NB4 (cell line): ENCODE measurements around the gene MED29.

Experiments
- DNase-seq: peaks from one replicate; pipeline ENCODE4 v3.0.0; 2010; ENCODE audit warnings: low read depth
- H3K4me3 ChIP-seq: one replicate; pipeline ENCODE4 v1.5.1; 2011; ENCODE audit warnings: mild to moderate bottlenecking, low read depth, low read length, moderate library complexity
- CTCF ChIP-seq: IDR thresholded peaks from one replicate; pipeline ENCODE4 v1.5.1; 2012; ENCODE audit warnings: low read depth, low read length
- MYC ChIP-seq: IDR thresholded peaks from 2 replicates; pipeline ENCODE4 v1.6.1; 2011; ENCODE audit warnings: low read depth, low read length
- POLR2A ChIP-seq: IDR thresholded peaks from 2 replicates; pipeline ENCODE4 v1.6.1; 2011; ENCODE audit warnings: mild to moderate bottlenecking; ENCODE audit not compliant: insufficient read length; ENCODE audit errors: extremely low read depth
- TF ChIP-seq, protein P1 (sequence below): IDR thresholded peaks from 2 replicates; pipeline ENCODE4 v1.6.1; 2011; ENCODE audit warnings: low read depth, low read length

Gene MED29

GRCh38 chr19:39412867-39413271, 21.7 kb downstream of the MED29 start:
- H3K4me3 ChIP-seq: peak overlapping the region; percentile 65
- no peak for DNase-seq
- TF ChIP-seq CTCF: no peak
- TF ChIP-seq, protein P1, sequence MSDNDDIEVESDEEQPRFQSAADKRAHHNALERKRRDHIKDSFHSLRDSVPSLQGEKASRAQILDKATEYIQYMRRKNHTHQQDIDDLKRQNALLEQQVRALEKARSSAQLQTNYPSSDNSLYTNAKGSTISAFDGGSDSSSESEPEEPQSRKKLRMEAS: no peak
- TF ChIP-seq POLR2A: no peak
- no peak for TF ChIP-seq MYC

DNA sequence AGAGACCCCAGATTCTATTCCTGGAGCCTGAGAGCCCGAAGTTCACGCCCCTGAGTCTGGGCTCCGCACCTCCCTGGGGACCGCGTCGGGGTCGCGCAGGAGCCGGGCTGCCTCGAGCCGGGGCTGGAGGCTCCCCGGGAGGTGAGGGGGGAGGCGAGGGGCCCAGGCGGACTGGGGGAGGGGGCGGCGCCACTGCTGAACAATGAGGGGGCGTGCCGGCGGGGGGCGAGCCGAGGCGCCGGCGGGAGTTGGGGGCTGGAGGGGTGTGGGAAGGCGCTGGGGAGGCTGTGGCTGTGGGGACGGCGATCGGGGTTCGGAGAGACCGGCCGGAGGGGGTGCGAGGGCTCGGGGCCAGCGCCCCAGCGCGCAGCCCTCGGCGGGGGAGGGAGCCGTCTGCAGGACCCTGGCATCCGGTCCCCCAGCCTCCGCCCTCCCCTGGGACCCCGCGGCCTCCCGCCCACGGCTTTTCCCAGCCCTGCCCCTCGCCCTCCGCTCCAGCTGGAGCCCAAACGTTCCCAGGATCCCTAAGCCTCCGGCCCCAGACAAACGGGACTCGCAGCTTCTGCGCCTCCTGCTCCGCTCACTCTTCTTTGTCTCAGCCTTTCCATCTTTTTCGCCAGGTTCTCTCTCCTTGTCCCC, 22.2 kb downstream of the MED29 start:
- peak; percentile 58 for DNase-seq
- peak overlapping the region; percentile 65 for H3K4me3 ChIP-seq
- TF ChIP-seq CTCF: no peak

GRCh38 chr19:39413911-39414608, 22.9 kb downstream of the MED29 start:
- DNase-seq: no peak
- no peak overlapping the region for H3K4me3 ChIP-seq

DNA sequence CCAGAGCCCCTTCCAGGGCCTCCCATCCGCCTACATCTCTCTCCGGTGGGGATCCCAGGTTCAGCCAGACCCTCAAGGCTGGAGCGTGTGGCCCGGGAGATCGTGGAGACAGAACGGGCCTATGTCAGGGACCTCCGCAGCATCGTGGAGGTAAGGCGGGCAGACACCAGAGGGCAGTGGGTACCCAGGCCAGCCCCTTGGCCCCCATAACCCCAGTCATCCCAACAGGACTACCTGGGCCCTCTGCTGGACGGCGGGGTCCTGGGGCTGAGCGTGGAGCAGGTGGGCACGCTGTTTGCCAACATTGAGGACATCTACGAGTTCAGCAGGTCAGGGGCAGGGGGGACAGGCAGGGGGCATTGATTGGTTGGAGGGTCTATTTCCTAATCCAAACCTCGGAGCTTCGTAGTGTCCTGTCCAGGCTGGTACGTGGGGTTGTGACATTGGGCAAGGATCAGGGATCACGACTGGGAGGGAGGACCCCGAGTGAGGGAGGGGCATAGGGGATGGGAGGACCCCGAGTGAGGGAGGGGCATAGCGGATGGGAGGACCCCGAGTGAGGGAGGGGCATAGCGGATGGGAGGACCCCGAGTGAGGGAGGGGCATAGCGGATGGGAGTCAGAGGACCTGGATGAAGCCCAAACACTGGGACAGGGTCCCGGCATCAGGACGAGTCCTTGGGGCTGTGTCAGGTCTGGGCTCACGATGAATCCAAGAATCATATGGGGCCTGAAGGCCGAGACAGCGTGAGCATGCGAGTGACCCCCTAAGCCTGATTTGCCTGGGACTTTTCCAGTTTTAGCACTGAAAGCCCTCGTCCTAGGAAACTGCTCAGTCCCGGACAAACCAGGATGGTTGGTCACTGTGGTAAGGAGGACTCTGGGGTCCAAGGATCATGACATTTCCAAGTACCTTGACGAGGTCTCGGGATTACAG, 24.2 kb downstream of the MED29 start:
- no peak for DNase-seq
- TF ChIP-seq CTCF (no peak), POLR2A (no peak)
- no peak overlapping the region for H3K4me3 ChIP-seq

More at GRCh38 chr19:39413911-39414608, 22.9 kb downstream of the MED29 start:
- TF ChIP-seq POLR2A (no peak), CTCF (peak; percentile 12)

GRCh38 chr19:39416152-39417120, 25.3 kb downstream of the MED29 start:
- H3K4me3 ChIP-seq: no peak overlapping the region
- TF ChIP-seq CTCF: no peak
- TF ChIP-seq, protein P1: no peak
- TF ChIP-seq POLR2A: no peak
- no peak for TF ChIP-seq MYC
- DNase-seq: no peak
